GM12878 (cell line): ENCODE data around the gene CORO1A. TPM values are rescaled to one million over a fixed set of nuclear protein-coding genes. Genes with fewer than 3 reads are reported as not detected.

ENCODE experiments used
- BACH1 ChIP-seq: fragments of 450-650 bp; IDR thresholded peaks from 2 replicates; pipeline ENCODE4 v1.6.1; 2017; ENCODE audit warnings: mild to moderate bottlenecking, borderline replicate concordance
- CBFB ChIP-seq: IDR thresholded peaks from 2 replicates; pipeline ENCODE4 v1.6.1; 2016; ENCODE audit warnings: antibody characterized with exemption, low read depth
- FOS ChIP-seq: IDR thresholded peaks from 3 replicates; pipeline ENCODE4 v1.6.1; 2011; ENCODE audit warnings: borderline replicate concordance; ENCODE audit not compliant: insufficient read length; ENCODE audit errors: extremely low read depth
- KAT2A ChIP-seq: conservative IDR thresholded peaks from 2 replicates; pipeline ENCODE4 v1.6.1; 2011; ENCODE audit warnings: low read depth, low read length; ENCODE audit not compliant: control insufficient read depth
- MEF2B ChIP-seq: fragments of 450-650 bp; IDR thresholded peaks from 2 replicates; pipeline ENCODE4 v1.6.1; 2018; ENCODE audit warnings: mild to moderate bottlenecking, moderate library complexity; ENCODE audit not compliant: partially characterized antibody, poor library complexity, severe bottlenecking
- MTA3 ChIP-seq: IDR thresholded peaks from 2 replicates; pipeline ENCODE4 v1.6.1; 2012; ENCODE audit warnings: low read length, inconsistent platforms, borderline replicate concordance
- MXI1 ChIP-seq: fragments of 150-350 bp; IDR thresholded peaks from 2 replicates; pipeline ENCODE4 v1.6.1; 2011; ENCODE audit warnings: low read depth, mild to moderate bottlenecking, inconsistent platforms, low read length, improper control_type of control experiment
- NR2C1 ChIP-seq: fragments of 450-650 bp; IDR thresholded peaks from 2 replicates; pipeline ENCODE4 v1.6.1; 2017; ENCODE audit warnings: antibody characterized with exemption, mild to moderate bottlenecking, moderate library complexity
- POU2F2 ChIP-seq: IDR thresholded peaks from 3 replicates; pipeline ENCODE4 v1.6.1; 2011; ENCODE audit warnings: low read depth, mild to moderate bottlenecking, low read length, borderline replicate concordance
- SIN3A ChIP-seq: IDR thresholded peaks from 2 replicates; pipeline ENCODE4 v1.6.1; 2012; ENCODE audit warnings: low read depth, low read length, improper control_type of control experiment
- SMARCA5 ChIP-seq: fragments of 450-650 bp; IDR thresholded peaks from 2 replicates; pipeline ENCODE4 v1.6.1; 2017; ENCODE audit warnings: mild to moderate bottlenecking
- TAF1 ChIP-seq: IDR thresholded peaks from 2 replicates; pipeline ENCODE4 v1.6.1; 2011; ENCODE audit warnings: mild to moderate bottlenecking, low read depth, low read length, borderline replicate concordance
- ZBED1 ChIP-seq: IDR thresholded peaks from 2 replicates; pipeline ENCODE4 v1.6.1; 2016; ENCODE audit warnings: borderline replicate concordance
- ZNF384 ChIP-seq: IDR thresholded peaks from 2 replicates; pipeline ENCODE4 v1.6.1; 2012; ENCODE audit warnings: low read depth, mild to moderate bottlenecking, low read length, improper control_type of control experiment, borderline replicate concordance
- ZSCAN29 ChIP-seq: fragments of 450-650 bp; IDR thresholded peaks from 2 replicates; pipeline ENCODE4 v1.6.1; 2017; ENCODE audit warnings: mild to moderate bottlenecking, moderate library complexity
- polyA plus RNA-seq, 11 experiments: library from polyadenylated mRNA; depleted of rRNA in 4 of 11; unstranded in 6 of 11; stranded (reverse) in 5 of 11; fragments of >200 nt; fragmentation: Nextera tagmentation in 4 of 11; fragmentation: Illumina TruSeq in 1 of 11; extraction: Ambion mirVana in 4 of 11; extraction: Trizol in 1 of 11; gene quantifications; 1 replicate in 1 of 11; 2 replicates in 10 of 11; pipeline versions ENCODE4 v1.2.1 to v1.2.3, GENCODE V29; 2011 to 2016; ENCODE audit warnings: inconsistent platforms in 2 of 11, missing spikeins in 2 of 11, low read depth in 1 of 11
- total RNA-seq, 4 experiments: library from RNA; depleted of rRNA in 3 of 4; stranded (reverse); fragments of >200 nt in 3 of 4; fragmentation: Illumina TruSeq in 1 of 4; extraction: Trizol in 1 of 4; gene quantifications; 2 replicates each; pipeline versions ENCODE4 v1.2.1 to v1.2.3, GENCODE V29; 2013 to 2021
- TF ChIP-seq, protein P1 (sequence below): fragments of 450-650 bp; conservative IDR thresholded peaks from 2 replicates; pipeline ENCODE4 v1.6.1; 2017; ENCODE audit warnings: mild to moderate bottlenecking, moderate library complexity
- TF ChIP-seq, protein P2 (sequence below): fragments of 450-650 bp; IDR thresholded peaks from 2 replicates; pipeline ENCODE4 v1.6.1; 2018; ENCODE audit warnings: mild to moderate bottlenecking, low read depth, moderate library complexity; ENCODE audit not compliant: partially characterized antibody
- TF ChIP-seq, protein P3 (sequence below): IDR thresholded peaks from 2 replicates; pipeline ENCODE4 v1.6.1; 2011; ENCODE audit warnings: borderline replicate concordance, low read depth, mild to moderate bottlenecking, moderate library complexity, low read length; ENCODE audit not compliant: insufficient read depth, poor library complexity, severe bottlenecking

Gene CORO1A
- total and polyA plus RNA-seq, 10 of the 15 experiments (the other 5 are each of a cell fraction or from before 2014, with no cell fraction given): 16.3 to 1,464 (median 714) TPM

DNA sequence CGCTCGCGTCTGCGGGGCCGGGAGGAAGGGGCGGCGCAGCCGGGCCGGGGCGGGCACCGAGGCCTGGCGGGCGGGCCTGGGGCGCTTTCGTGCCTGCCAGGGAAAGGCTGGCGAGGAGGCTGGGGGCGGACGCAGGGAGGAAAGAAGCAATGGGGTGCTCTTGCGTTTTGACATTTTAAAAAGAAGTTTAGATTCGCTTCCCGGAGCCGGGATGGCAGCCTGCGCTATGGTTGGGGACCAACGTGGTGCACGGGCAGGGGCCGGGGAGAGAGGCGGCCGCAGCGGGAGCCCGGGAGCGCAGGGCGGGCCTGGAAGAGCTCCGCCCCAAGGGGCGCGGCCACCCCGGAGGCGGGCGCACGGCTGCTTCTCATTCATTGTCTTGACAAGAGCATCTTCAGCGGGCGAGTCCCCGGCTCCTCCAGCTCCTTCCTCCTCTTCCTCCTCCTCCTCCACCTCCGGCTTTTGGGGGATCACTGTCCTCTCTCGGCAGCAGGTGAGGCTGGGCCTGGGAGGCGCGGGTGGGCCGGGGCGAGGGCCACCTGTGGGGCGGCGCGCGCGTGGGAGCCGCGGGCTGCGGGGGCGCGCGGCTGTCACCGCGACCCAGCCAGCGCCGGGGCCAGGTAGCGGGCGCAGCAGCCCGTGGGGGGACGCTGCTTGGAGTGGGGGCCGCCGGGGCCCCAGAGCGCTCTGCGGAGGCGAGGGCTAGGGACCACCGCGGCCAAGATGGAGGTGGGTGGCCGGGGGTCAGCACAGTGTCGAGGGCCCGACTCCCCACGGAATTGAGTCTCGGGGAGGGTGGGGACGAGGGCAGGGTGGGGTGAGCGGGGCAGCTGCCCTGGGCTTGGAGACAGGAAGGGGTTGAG lies at the start of gene CORO1A (continued):
- TF ChIP-seq SMARCA5: peak; percentile 87
- TF ChIP-seq FOS: no peak
- no peak for TF ChIP-seq ZNF384
- peak; percentile 37; the same call in 1 of the 2 replicates for TF ChIP-seq ZBED1
- TF ChIP-seq, protein P1, sequence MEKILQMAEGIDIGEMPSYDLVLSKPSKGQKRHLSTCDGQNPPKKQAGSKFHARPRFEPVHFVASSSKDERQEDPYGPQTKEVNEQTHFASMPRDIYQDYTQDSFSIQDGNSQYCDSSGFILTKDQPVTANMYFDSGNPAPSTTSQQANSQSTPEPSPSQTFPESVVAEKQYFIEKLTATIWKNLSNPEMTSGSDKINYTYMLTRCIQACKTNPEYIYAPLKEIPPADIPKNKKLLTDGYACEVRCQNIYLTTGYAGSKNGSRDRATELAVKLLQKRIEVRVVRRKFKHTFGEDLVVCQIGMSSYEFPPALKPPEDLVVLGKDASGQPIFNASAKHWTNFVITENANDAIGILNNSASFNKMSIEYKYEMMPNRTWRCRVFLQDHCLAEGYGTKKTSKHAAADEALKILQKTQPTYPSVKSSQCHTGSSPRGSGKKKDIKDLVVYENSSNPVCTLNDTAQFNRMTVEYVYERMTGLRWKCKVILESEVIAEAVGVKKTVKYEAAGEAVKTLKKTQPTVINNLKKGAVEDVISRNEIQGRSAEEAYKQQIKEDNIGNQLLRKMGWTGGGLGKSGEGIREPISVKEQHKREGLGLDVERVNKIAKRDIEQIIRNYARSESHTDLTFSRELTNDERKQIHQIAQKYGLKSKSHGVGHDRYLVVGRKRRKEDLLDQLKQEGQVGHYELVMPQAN: peak; percentile 83; the same call in 1 of the 2 replicates
- peak; percentile 65; the same call in 2 of the 3 replicates for TF ChIP-seq POU2F2
- TF ChIP-seq MXI1: peak; percentile 37; the same call in 1 of the 2 replicates
- TF ChIP-seq CBFB: no peak
- 0 out of 2 replicates have a peak, but pooled peaks have one; percentile 62 for TF ChIP-seq ZSCAN29
- no peak for TF ChIP-seq MTA3
- TF ChIP-seq NR2C1: 0 out of 2 replicates have a peak, but pooled peaks have one; percentile 24
- TF ChIP-seq, protein P2, sequence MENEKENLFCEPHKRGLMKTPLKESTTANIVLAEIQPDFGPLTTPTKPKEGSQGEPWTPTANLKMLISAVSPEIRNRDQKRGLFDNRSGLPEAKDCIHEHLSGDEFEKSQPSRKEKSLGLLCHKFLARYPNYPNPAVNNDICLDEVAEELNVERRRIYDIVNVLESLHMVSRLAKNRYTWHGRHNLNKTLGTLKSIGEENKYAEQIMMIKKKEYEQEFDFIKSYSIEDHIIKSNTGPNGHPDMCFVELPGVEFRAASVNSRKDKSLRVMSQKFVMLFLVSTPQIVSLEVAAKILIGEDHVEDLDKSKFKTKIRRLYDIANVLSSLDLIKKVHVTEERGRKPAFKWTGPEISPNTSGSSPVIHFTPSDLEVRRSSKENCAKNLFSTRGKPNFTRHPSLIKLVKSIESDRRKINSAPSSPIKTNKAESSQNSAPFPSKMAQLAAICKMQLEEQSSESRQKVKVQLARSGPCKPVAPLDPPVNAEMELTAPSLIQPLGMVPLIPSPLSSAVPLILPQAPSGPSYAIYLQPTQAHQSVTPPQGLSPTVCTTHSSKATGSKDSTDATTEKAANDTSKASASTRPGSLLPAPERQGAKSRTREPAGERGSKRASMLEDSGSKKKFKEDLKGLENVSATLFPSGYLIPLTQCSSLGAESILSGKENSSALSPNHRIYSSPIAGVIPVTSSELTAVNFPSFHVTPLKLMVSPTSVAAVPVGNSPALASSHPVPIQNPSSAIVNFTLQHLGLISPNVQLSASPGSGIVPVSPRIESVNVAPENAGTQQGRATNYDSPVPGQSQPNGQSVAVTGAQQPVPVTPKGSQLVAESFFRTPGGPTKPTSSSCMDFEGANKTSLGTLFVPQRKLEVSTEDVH: no peak
- peak; percentile 64 for TF ChIP-seq MEF2B
- peak; percentile 75; the same call in 1 of the 2 replicates for TF ChIP-seq BACH1
- TF ChIP-seq, protein P3, sequence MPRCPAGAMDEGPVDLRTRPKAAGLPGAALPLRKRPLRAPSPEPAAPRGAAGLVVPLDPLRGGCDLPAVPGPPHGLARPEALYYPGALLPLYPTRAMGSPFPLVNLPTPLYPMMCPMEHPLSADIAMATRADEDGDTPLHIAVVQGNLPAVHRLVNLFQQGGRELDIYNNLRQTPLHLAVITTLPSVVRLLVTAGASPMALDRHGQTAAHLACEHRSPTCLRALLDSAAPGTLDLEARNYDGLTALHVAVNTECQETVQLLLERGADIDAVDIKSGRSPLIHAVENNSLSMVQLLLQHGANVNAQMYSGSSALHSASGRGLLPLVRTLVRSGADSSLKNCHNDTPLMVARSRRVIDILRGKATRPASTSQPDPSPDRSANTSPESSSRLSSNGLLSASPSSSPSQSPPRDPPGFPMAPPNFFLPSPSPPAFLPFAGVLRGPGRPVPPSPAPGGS: peak; percentile 10
- TF ChIP-seq TAF1: peak; percentile 96
- no peak; the same call in 1 of the 2 replicates for TF ChIP-seq SIN3A
- TF ChIP-seq KAT2A: no peak
